ENCODE data around the gene EIF3C.
"Not testable (repeated sequence)": the region's sequence is repeated elsewhere in the genome, so short reads cannot be mapped to it uniquely, and the experiment has no call there.

The EIF3C gene

DNA sequence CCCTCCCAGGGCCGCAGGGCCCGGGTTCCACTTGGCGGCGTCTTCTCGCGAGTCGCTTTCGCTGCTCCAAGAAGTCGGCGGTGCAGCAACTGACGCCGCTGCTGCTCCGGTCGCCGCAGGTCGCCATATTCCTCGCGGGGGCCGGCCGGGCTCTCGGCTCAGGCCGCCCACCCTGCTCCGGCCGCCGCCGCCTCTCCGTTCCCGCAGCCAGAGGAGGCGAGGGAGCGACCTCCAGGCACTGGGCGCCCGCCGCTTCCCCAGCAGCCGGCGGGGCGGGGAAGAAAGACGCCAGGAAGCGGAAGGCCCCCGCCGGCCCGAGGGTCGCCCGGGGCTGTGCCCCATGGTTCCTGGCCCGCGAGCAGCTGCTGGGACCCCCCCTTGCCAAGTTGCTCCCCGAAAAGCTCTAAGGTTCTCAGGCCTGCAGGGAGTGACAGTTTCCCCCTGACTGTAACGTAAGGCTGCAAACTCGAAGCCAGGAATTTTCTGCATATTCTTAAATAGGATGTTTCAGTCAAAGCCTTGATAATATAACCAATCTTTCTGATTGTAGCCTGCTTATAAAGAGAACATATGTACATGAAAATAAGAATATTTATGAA is 39.3 kb downstream of the EIF3C start:
- not testable (repeated sequence) for DNase-seq

DNA sequence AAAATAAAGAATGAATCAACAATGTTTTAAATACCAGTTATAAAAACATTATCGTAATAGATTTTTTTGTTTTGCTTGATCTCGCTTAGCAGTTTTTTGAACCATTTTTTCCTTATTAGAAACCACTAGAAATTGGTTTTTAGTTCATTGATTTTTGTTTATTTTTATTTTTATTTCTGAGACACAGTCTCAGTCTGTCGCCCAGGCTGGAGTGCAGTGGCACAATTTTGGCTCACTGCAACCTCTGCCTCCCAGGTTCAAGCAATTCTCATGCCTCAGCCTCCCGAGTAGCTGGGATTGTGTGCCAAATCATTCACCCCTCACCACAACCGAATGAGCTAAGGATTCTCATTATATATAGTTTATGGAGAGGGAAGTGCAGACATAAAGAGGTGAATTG is 40.2 kb downstream of the EIF3C start, which contains the start of gene NPIPB9:
TSS of gene NPIPB9 (plus strand) at position 301 of the 400 bp plus-strand sequence.
- not testable (repeated sequence) for DNase-seq

DNA sequence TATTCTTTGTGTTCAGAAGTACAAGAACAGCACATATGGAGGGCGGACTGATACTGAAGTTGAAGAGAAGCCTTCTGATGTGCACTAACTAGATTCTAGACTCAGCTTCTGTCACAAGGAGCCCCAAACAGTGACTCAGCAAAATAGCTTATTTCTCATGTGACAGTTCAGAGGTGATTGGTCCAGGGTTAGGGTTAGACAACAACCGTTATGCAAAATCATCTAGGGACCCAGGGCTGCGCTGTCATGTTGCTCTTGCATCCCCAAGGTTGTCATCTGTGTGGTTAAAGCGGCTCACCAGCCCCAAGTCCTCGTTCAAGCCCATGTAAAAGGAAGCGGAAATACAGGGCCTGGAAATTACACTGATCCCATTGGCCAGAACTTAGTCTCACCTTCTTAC is 70.4 kb downstream of the EIF3C start:
- DNase-seq, result not testable (repeated sequence)

DNA sequence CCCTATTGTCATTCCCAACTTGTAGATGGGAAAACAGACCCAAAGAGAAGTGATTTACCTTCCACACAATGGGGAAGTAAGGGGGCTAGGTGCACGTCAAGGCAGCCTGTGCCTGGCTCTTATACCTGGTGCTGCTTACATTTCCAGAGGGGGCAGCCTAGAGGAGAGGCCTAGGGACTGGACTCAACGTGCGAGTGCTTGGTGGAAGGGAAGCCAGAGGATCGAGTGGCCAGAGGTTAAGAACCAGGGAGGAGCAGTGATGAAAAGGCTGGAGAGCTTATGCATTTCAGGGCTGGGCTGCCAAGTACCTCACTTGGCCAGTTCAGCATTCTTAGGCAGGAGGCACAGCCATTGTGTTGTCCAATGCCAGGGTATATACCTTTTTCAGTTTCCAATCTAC is 71.1 kb downstream of the EIF3C start:
- DNase-seq, result not testable (repeated sequence)

Measured in stimulated activated CD4-positive, alpha-beta T cell treated with anti-CD3 and anti-CD28 coated beads, Interleukin-1b, Interleukin-23, amount 100 ng/mL, for 48 hours (primary cell).